Upper lobe of right lung (tissue), 1 donor: ENCODE results near the gene GRIA1. TPM values are rescaled to one million over a fixed set of nuclear protein-coding genes. Genes with fewer than 3 reads are reported as not detected.

Experiments used
- ATAC-seq: fragments of 200-7000 bp; cut with Tn5 transposase; one replicate; pipeline ENCODE4 v1.9.1; 2020; ENCODE audit warnings: mild to moderate bottlenecking, moderate library complexity
- DNase-seq: peaks from one replicate; pipeline ENCODE4 v3.0.0-alpha.2; 2020
- H3K27ac ChIP-seq: fragments of 200-600 bp; one replicate; pipeline ENCODE4 v1.8.0; 2022
- H3K27me3 ChIP-seq: fragments of 200-600 bp; one replicate; pipeline ENCODE4 v1.8.0; 2022; ENCODE audit warnings: mild to moderate bottlenecking
- H3K36me3 ChIP-seq: fragments of 200-600 bp; one replicate; pipeline ENCODE4 v1.8.0; 2022
- H3K4me1 ChIP-seq: fragments of 200-600 bp; one replicate; pipeline ENCODE4 v1.8.0; 2022
- H3K4me3 ChIP-seq: fragments of 200-600 bp; one replicate; pipeline ENCODE4 v1.8.0; 2022; ENCODE audit warnings: mild to moderate bottlenecking
- H3K9me3 ChIP-seq: fragments of 200-600 bp; one replicate; pipeline ENCODE4 v1.8.0; 2022
- CTCF ChIP-seq: fragments of 200-600 bp; IDR thresholded peaks from one replicate; pipeline ENCODE4 v1.8.0; 2022; ENCODE audit warnings: antibody characterized with exemption
- intact Hi-C: fragments of 100-400 bp; cut with DNase I; formaldehyde crosslinking; loops from one replicate; pipeline ENCODE4 v1.11.0; 2022
- total RNA-seq: library from RNA; stranded (reverse); fragmentation: NEBNext Ultra II Directional; extraction: Animal tissue kit (Norgen Biotek cat#: 25700); gene quantifications from one replicate; pipeline ENCODE4 v1.2.1, GENCODE V29; 2021
- donor health status: DM: no; HTN: yes; CAD: no; lungs with severe emphysema.

GRIA1 gene
- total RNA-seq, 1 donor from 2014 or later, result 21.9 TPM

GRCh38 chr5:153523831-153524230 lies 33.4 kb downstream of the GRIA1 start:
- no peak overlapping the region for H3K27ac ChIP-seq
- H3K4me3 ChIP-seq, result no peak overlapping the region
- H3K27me3 ChIP-seq, result no peaks in the 10 kb centered on the region
- intact Hi-C loops, result no loop called here
- no peaks in the 10 kb centered on the region for H3K4me1 ChIP-seq
- DNase-seq, result no peak
- TF ChIP-seq CTCF, result no peak
- no peak for ATAC-seq
- H3K36me3 ChIP-seq, result no peaks in the 10 kb centered on the region
- H3K9me3 ChIP-seq, result no peaks in the 10 kb centered on the region

GRCh38 chr5:153525536-153525935 lies 35.1 kb downstream of the GRIA1 start:
- Histone ChIP-seq H3K4me1 (no peaks in the 10 kb centered on the region), H3K27ac (no peak overlapping the region), H3K4me3 (no peak overlapping the region), H3K9me3 (no peaks in the 10 kb centered on the region), H3K36me3 (no peaks in the 10 kb centered on the region), H3K27me3 (no peaks in the 10 kb centered on the region)
- no peak for TF ChIP-seq CTCF
- DNase-seq (no peak), ATAC-seq (no peak)
- intact Hi-C loops, result no loop called here

GRCh38 chr5:153530357-153531143 lies 40.1 kb downstream of the GRIA1 start:
- Histone ChIP-seq H3K9me3 (no peaks in the 10 kb centered on the region), H3K4me1 (no peaks in the 10 kb centered on the region), H3K36me3 (no peaks in the 10 kb centered on the region), H3K27ac (no peak overlapping the region), H3K4me3 (no peak overlapping the region), H3K27me3 (no peaks in the 10 kb centered on the region)
- no peak for ATAC-seq
- no peak for DNase-seq
- no peak for TF ChIP-seq CTCF
- intact Hi-C loops, result no loop called here

- Histone ChIP-seq H3K36me3 (no peaks in the 10 kb centered on the region), H3K4me3 (no peak overlapping the region), H3K9me3 (no peaks in the 10 kb centered on the region), H3K27ac (no peak overlapping the region), H3K27me3 (no peaks in the 10 kb centered on the region), H3K4me1 (no peaks in the 10 kb centered on the region)
- ATAC-seq (no peak), DNase-seq (no peak)
- intact Hi-C loops, result no loop called here
- no peak for TF ChIP-seq CTCF
Measured at GRCh38 chr5:153533546-153533945, 43.1 kb downstream of the GRIA1 start.

- intact Hi-C loops, result no loop called here
- no peaks in the 10 kb centered on the region for H3K36me3 ChIP-seq
- no peak overlapping the region for H3K4me3 ChIP-seq
- H3K4me1 ChIP-seq, result no peaks in the 10 kb centered on the region
- no peak for DNase-seq
- H3K9me3 ChIP-seq, result no peaks in the 10 kb centered on the region
- ATAC-seq, result no peak
- no peaks in the 10 kb centered on the region for H3K27me3 ChIP-seq
- no peak overlapping the region for H3K27ac ChIP-seq
- no peak for TF ChIP-seq CTCF
Measured at GRCh38 chr5:153534102-153534501, 43.6 kb downstream of the GRIA1 start.
